H1 (cell line): ENCODE results near the gene ZNF777. TPM values are rescaled to one million over a fixed set of nuclear protein-coding genes. Genes with fewer than 3 reads are reported as not detected.

ENCODE experiments used
- CTCF ChIA-PET: fragments of 300-600 bp; sonication (Branson Sonifier 250); formaldehyde crosslinking; loops from one replicate; lab custom pipeline; 2021; ENCODE audit not compliant: partially characterized antibody; lab: Charles Lee
- POLR2A ChIA-PET: fragments of 300-600 bp; sonication (Branson Sonifier 250); formaldehyde crosslinking; loops from one replicate; lab custom pipeline; 2021; ENCODE audit warnings: inconsistent platforms; ENCODE audit not compliant: partially characterized antibody; lab: Charles Lee
- DNase-seq, 2 experiments: peaks; one replicate each; pipeline versions ENCODE4 v3.0.0 to v3.0.0-alpha.2; 2010 to 2022; ENCODE audit warnings: low spot score in 2 of 2, low read depth in 1 of 2, mixed read lengths in 1 of 2
- FAIRE-seq: peaks from 2 replicates; lab custom pipeline; 2011; peaks lifted over from hg19 to GRCh38; lab: Jason Lieb, UNC
- H2AFZ ChIP-seq: 2 replicates; pipeline ENCODE4 v1.8.1; 2012; ENCODE audit warnings: low read length, inconsistent platforms
- H2AK5ac ChIP-seq: 2 replicates; pipeline ENCODE4 v1.6.1; 2013; ENCODE audit warnings: low read depth, low read length
- H2BK120ac ChIP-seq: replicated peaks from 2 replicates; pipeline ENCODE3; 2013; ENCODE audit warnings: low read depth, low read length, inconsistent platforms
- H2BK12ac ChIP-seq: 2 replicates; pipeline ENCODE4 v1.6.1; 2013; ENCODE audit warnings: low read depth, low read length
- H2BK15ac ChIP-seq: 2 replicates; pipeline ENCODE4 v1.6.1; 2013; ENCODE audit warnings: low read length
- H2BK20ac ChIP-seq: 2 replicates; pipeline ENCODE4 v1.6.1; 2013; ENCODE audit warnings: low read length
- H2BK5ac ChIP-seq: 2 replicates; pipeline ENCODE4 v1.6.1; 2013; ENCODE audit warnings: low read depth, low read length
- H3K14ac ChIP-seq: 2 replicates; pipeline ENCODE4 v1.6.1; 2013; ENCODE audit warnings: inconsistent platforms; ENCODE audit not compliant: insufficient read length
- H3K18ac ChIP-seq: 2 replicates; pipeline ENCODE4 v1.6.1; 2013; ENCODE audit warnings: low read length; ENCODE audit errors: extremely low read depth
- H3K23ac ChIP-seq: 2 replicates; pipeline ENCODE4 v1.6.1; 2013; ENCODE audit warnings: inconsistent platforms; ENCODE audit not compliant: insufficient read length
- H3K23me2 ChIP-seq: 2 replicates; pipeline ENCODE4 v1.6.1; 2013; ENCODE audit warnings: low read depth, low read length
- H3K27ac ChIP-seq: 2 replicates; pipeline ENCODE4 v1.6.1; 2011; ENCODE audit warnings: low read depth, low read length, inconsistent platforms
- H3K27me3 ChIP-seq, 4 experiments: replicated peaks in 1 of 4; 1 replicate in 1 of 4; 2 replicates in 3 of 4; pipeline versions ENCODE4 v1.6.1 to v1.8.1; 2011 to 2013; ENCODE audit warnings: low read length in 3 of 4, mild to moderate bottlenecking in 3 of 4, inconsistent platforms in 2 of 4, mixed read lengths in 2 of 4, moderate library complexity in 1 of 4; ENCODE audit not compliant: control insufficient read depth in 3 of 4, insufficient read depth in 3 of 4; ENCODE audit errors: extremely low read depth in 1 of 4
- H3K36me3 ChIP-seq, 4 experiments: 2 replicates each; pipeline versions ENCODE4 v1.6.1 to v1.8.1; 2011 to 2013; ENCODE audit warnings: mild to moderate bottlenecking in 4 of 4, low read length in 3 of 4, moderate library complexity in 2 of 4, control low read depth in 1 of 4, inconsistent platforms in 1 of 4; ENCODE audit not compliant: insufficient read depth in 4 of 4, control insufficient read depth in 2 of 4
- H3K4ac ChIP-seq: replicated peaks from 2 replicates; pipeline ENCODE3; 2013; ENCODE audit warnings: low read length, low read depth, mixed read lengths, inconsistent platforms; ENCODE audit not compliant: insufficient read length
- H3K4me1 ChIP-seq, 4 experiments: replicated peaks in 1 of 4; 1 replicate in 1 of 4; 2 replicates in 3 of 4; pipeline versions ENCODE4 v1.6.1 to v1.8.1; 2011 to 2013; ENCODE audit warnings: low read length in 3 of 4, inconsistent platforms in 2 of 4, mixed read lengths in 1 of 4; ENCODE audit not compliant: insufficient read depth in 4 of 4, control insufficient read depth in 3 of 4
- H3K4me2 ChIP-seq, 2 experiments: 2 replicates each; pipeline versions ENCODE4 v1.6.1 to v1.8.1; 2011 to 2013; ENCODE audit warnings: low read depth in 2 of 2, low read length in 2 of 2, control low read depth in 1 of 2, inconsistent platforms in 1 of 2, mild to moderate bottlenecking in 1 of 2; ENCODE audit not compliant: insufficient read depth in 1 of 2
- H3K4me3 ChIP-seq, 4 experiments: fragments of 200-600, 300-600 bp in 1 of 4; sonication (generic), shearing (Covaris generic), sonication (Bioruptor Twin) in 1 of 4; 2 replicates each; pipeline versions ENCODE4 v1.5.1 to v1.8.1; 2011 to 2016; ENCODE audit warnings: low read length in 4 of 4, low read depth in 3 of 4, control low read depth in 2 of 4, inconsistent platforms in 2 of 4, mild to moderate bottlenecking in 2 of 4, mixed read lengths in 1 of 4, moderate library complexity in 1 of 4; ENCODE audit not compliant: insufficient read depth in 2 of 4; ENCODE audit errors: extremely low read depth in 1 of 4
- H3K56ac ChIP-seq: replicated peaks from 2 replicates; pipeline ENCODE3; 2013; ENCODE audit warnings: low read depth, mild to moderate bottlenecking, mixed read lengths, low read length, inconsistent platforms; ENCODE audit not compliant: insufficient read length
- H3K79me1 ChIP-seq: 2 replicates; pipeline ENCODE4 v1.6.1; 2013; ENCODE audit warnings: low read depth, low read length, control low read depth
- H3K79me2 ChIP-seq, 2 experiments: 2 replicates each; pipeline versions ENCODE4 v1.6.1 to v1.8.1; 2012 to 2013; ENCODE audit warnings: low read length in 2 of 2, mild to moderate bottlenecking in 2 of 2, inconsistent platforms in 1 of 2; ENCODE audit not compliant: insufficient read depth in 2 of 2, control insufficient read depth in 1 of 2
- H3K9ac ChIP-seq, 4 experiments: replicated peaks in 1 of 4; 1 replicate in 1 of 4; 2 replicates in 3 of 4; pipeline versions ENCODE4 v1.6.1 to v1.8.1; 2011 to 2013; ENCODE audit warnings: low read depth in 3 of 4, low read length in 3 of 4, control low read depth in 2 of 4, mild to moderate bottlenecking in 2 of 4, moderate library complexity in 2 of 4, inconsistent platforms in 1 of 4; ENCODE audit errors: extremely low read depth in 1 of 4
- H3K9me3 ChIP-seq, 2 experiments: 2 replicates each; pipeline versions ENCODE4 v1.6.1 to v1.8.1; 2012 to 2013; ENCODE audit warnings: mild to moderate bottlenecking in 2 of 2, moderate library complexity in 2 of 2, control low read depth in 1 of 2, inconsistent platforms in 1 of 2, low read depth in 1 of 2, low read length in 1 of 2, mixed read lengths in 1 of 2; ENCODE audit not compliant: insufficient read depth in 2 of 2
- H4K20me1 ChIP-seq, 2 experiments: replicated peaks in 1 of 2; 2 replicates each; pipeline versions ENCODE3 to v1.8.1; 2011 to 2013; ENCODE audit warnings: inconsistent platforms in 2 of 2, low read length in 2 of 2, mild to moderate bottlenecking in 1 of 2; ENCODE audit not compliant: insufficient read depth in 2 of 2, control insufficient read depth in 1 of 2
- H4K5ac ChIP-seq: 2 replicates; pipeline ENCODE4 v1.6.1; 2013; ENCODE audit warnings: low read length, low read depth, mixed read lengths, inconsistent platforms; ENCODE audit not compliant: insufficient read length
- H4K8ac ChIP-seq: 2 replicates; pipeline ENCODE4 v1.8.0; 2013; ENCODE audit warnings: mild to moderate bottlenecking, moderate library complexity, low read length, inconsistent platforms; ENCODE audit not compliant: insufficient read depth; ENCODE audit errors: extremely low read depth
- H4K91ac ChIP-seq: replicated peaks from 2 replicates; pipeline ENCODE3; 2013; ENCODE audit warnings: low read length, mixed read lengths, inconsistent platforms; ENCODE audit not compliant: insufficient read length
- BRCA1 ChIP-seq: IDR thresholded peaks from 2 replicates; pipeline ENCODE4 v1.6.1; 2012; ENCODE audit warnings: low read depth, low read length, improper control_type of control experiment
- CHD1 ChIP-seq: IDR thresholded peaks from 2 replicates; pipeline ENCODE4 v1.6.1; 2012; ENCODE audit warnings: low read depth, low read length, improper control_type of control experiment
- CHD2 ChIP-seq: IDR thresholded peaks from 2 replicates; pipeline ENCODE4 v1.6.1; 2012; ENCODE audit warnings: low read length, improper control_type of control experiment
- CREB1 ChIP-seq: IDR thresholded peaks from 2 replicates; pipeline ENCODE4 v1.6.1; 2012; ENCODE audit warnings: inconsistent platforms
- EZH2 ChIP-seq: fragments of 200-600 bp; sonication (generic); IDR thresholded peaks from 2 replicates; pipeline ENCODE4 v1.7.1; 2012; ENCODE audit warnings: low read depth, mild to moderate bottlenecking, moderate library complexity, low read length, inconsistent platforms; ENCODE audit not compliant: severe bottlenecking
- HDAC6 ChIP-seq: IDR thresholded peaks from one replicate; pipeline ENCODE4 v1.7.1; 2012; ENCODE audit warnings: low read depth, mild to moderate bottlenecking, inconsistent platforms, low read length, moderate library complexity
- JUND ChIP-seq: IDR thresholded peaks from 2 replicates; pipeline ENCODE4 v1.6.1; 2011; ENCODE audit warnings: mild to moderate bottlenecking, improper control_type of control experiment, low read length
- RXRA ChIP-seq: IDR thresholded peaks from 2 replicates; pipeline ENCODE4 v1.6.1; 2011; ENCODE audit warnings: low read depth, mild to moderate bottlenecking, low read length, moderate library complexity; ENCODE audit not compliant: insufficient read depth
- SIRT6 ChIP-seq: IDR thresholded peaks from one replicate; pipeline ENCODE4 v1.7.1; 2012; ENCODE audit warnings: low read length, inconsistent platforms
- SIX5 ChIP-seq: IDR thresholded peaks from 2 replicates; pipeline ENCODE4 v1.6.1; 2011; ENCODE audit warnings: mild to moderate bottlenecking, low read depth, low read length
- SRF ChIP-seq: IDR thresholded peaks from 2 replicates; pipeline ENCODE4 v1.6.1; 2011; ENCODE audit warnings: mild to moderate bottlenecking, low read depth, low read length, moderate library complexity
- SUZ12 ChIP-seq: fragments of 200-600 bp; sonication (generic); IDR thresholded peaks from 2 replicates; pipeline ENCODE4 v1.6.1; 2012; ENCODE audit warnings: mild to moderate bottlenecking, inconsistent platforms, low read length, moderate library complexity, mixed read lengths
- WGBS, 2 experiments: shearing (Covaris generic) in 1 of 2; methylation state at CpG; one replicate each; pipeline versions ENCODE4 v1.1.6 to v1.1.7; 2013 to 2015; ENCODE audit warnings: low lambda C conversion rate in 2 of 2, mixed read lengths in 2 of 2, inconsistent platforms in 1 of 2, low coverage in 1 of 2, missing lambda C conversion rate in 1 of 2; ENCODE audit not compliant: insufficient replicate concordance in 2 of 2, insufficient coverage in 1 of 2, insufficient read length in 1 of 2; ENCODE audit errors: extremely low coverage in 1 of 2, missing lambda C conversion rate in 1 of 2; 5-methylcytosine and 5-hydroxymethylcytosine counted together
- polyA plus RNA-seq, 7 experiments: library from polyadenylated mRNA; depleted of rRNA in 3 of 7; stranded (reverse) in 5 of 7; unstranded in 2 of 7; fragments of >200 nt in 5 of 7; fragments of 200-250 nt in 2 of 7; gene quantifications; 1 replicate in 5 of 7; 2 replicates in 1 of 7; 4 replicates in 1 of 7; pipeline versions ENCODE4 v1.2.1 to v1.2.3, GENCODE V29; 2011 to 2013; ENCODE audit warnings: missing spikeins in 2 of 7, mixed read lengths in 2 of 7
- total RNA-seq: library from RNA; stranded (reverse); fragmentation: NEBNext Ultra II Directional; extraction: Animal tissue kit (Norgen Biotek cat#: 25700); gene quantifications from 2 replicates; pipeline ENCODE4 v1.2.1, GENCODE V29; 2021
- TF ChIP-seq, protein P1 (sequence below): IDR thresholded peaks from 2 replicates; pipeline ENCODE4 v1.6.1; 2011; ENCODE audit warnings: low read length, improper control_type of control experiment
- TF ChIP-seq, protein P2 (sequence below): IDR thresholded peaks from 2 replicates; pipeline ENCODE4 v1.6.1; 2011; ENCODE audit warnings: low read depth, mild to moderate bottlenecking, low read length; ENCODE audit not compliant: insufficient read depth

The ZNF777 gene
- total and polyA plus RNA-seq, 2 of the 8 experiments (the other 6 are each of a cell fraction or from before 2014, with no cell fraction given) = 8.0 to 10.1 TPM

DNA sequence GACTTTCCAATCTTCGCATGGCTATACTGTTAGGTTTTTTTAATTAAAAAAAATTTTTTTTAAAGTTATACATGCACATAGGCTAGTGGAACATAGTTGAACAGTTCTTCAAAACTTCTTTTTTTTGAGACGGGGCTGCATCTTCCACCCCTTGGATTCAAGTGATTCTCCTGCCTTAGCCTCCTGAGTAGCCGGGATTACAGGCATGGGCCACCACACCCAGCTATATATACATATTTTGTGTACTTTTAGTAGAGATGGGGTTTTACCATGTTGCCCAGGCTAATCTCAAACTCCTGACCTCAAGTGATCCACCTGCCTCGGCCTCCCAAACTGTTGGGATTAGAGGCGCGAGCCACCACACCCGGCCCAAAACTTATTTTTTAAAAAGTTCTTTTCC lies 17.3 kb downstream of the ZNF777 start:
- CTCF ChIA-PET = interaction anchor here (1.1 kb wide), 1 partner anchor 52 kb away, joined by 3 read pairs; no protein-coding TSS in a partner anchor
- no peak for TF ChIP-seq SUZ12
- TF ChIP-seq JUND = no peak
- TF ChIP-seq SIRT6 = no peak
- no peak for TF ChIP-seq EZH2
- TF ChIP-seq RXRA = no peak
- TF ChIP-seq CHD2 = no peak
- TF ChIP-seq, protein P1, sequence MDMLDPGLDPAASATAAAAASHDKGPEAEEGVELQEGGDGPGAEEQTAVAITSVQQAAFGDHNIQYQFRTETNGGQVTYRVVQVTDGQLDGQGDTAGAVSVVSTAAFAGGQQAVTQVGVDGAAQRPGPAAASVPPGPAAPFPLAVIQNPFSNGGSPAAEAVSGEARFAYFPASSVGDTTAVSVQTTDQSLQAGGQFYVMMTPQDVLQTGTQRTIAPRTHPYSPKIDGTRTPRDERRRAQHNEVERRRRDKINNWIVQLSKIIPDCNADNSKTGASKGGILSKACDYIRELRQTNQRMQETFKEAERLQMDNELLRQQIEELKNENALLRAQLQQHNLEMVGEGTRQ = no peak
- no peak for TF ChIP-seq HDAC6
- TF ChIP-seq, protein P2, sequence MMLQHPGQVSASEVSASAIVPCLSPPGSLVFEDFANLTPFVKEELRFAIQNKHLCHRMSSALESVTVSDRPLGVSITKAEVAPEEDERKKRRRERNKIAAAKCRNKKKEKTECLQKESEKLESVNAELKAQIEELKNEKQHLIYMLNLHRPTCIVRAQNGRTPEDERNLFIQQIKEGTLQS = no peak
- no peak for TF ChIP-seq CREB1
- no peak for TF ChIP-seq SIX5
- no peak for TF ChIP-seq CHD1
- TF ChIP-seq SRF = no peak
- TF ChIP-seq BRCA1 = no peak

More for the DNA sequence above, 17.3 kb downstream of the ZNF777 start:
- H3K9me3 ChIP-seq = no peaks in the 10 kb centered on the region
- peaks cover 0 to 2% (median under 1%) of the 10 kb centered on the region in 4 experiments; a peak in 3 of 8 replicates for H3K36me3 ChIP-seq
- H3K23me2 ChIP-seq = no peaks in the 10 kb centered on the region; the same call in 1 of the 2 replicates
- no peak overlapping the region for H2AK5ac ChIP-seq
- H3K4me2 ChIP-seq = no peak overlapping the region
- no peak overlapping the region for H4K91ac ChIP-seq
- H3K56ac ChIP-seq = no peak overlapping the region
- no peak overlapping the region for H3K9ac ChIP-seq
- H2BK20ac ChIP-seq = no peak overlapping the region
- H3K27me3 ChIP-seq = no peaks in the 10 kb centered on the region
- no peak overlapping the region for H3K14ac ChIP-seq
- H3K4me3 ChIP-seq = no peak overlapping the region
- H4K20me1 ChIP-seq = peaks cover 0 to 2% of the 10 kb centered on the region in 2 experiments
- DNase-seq = no peak
- H4K5ac ChIP-seq = no peak overlapping the region
- H3K79me2 ChIP-seq = no peaks in the 10 kb centered on the region
- no peaks in the 10 kb centered on the region for H3K4me1 ChIP-seq
- WGBS, 2 experiments = 96% methylated on average over 7 of the region's 7 CpGs; no CpG with 5 or more reads in 1 of the 2 experiments
- H3K27ac ChIP-seq = no peak overlapping the region
- H4K8ac ChIP-seq = no peak overlapping the region
- H2AFZ ChIP-seq = no peak overlapping the region
- no peak overlapping the region for H2BK5ac ChIP-seq
- H2BK12ac ChIP-seq = no peak overlapping the region
- H3K4ac ChIP-seq = no peak overlapping the region
- H2BK15ac ChIP-seq = no peak overlapping the region
- H3K79me1 ChIP-seq = no peaks in the 10 kb centered on the region
- FAIRE-seq = no peak
- POLR2A ChIA-PET = no interaction called here
- no peak overlapping the region for H3K18ac ChIP-seq
- H3K23ac ChIP-seq = no peak overlapping the region
- no peak overlapping the region for H2BK120ac ChIP-seq
